ENCODE measurements around the gene CHD5. TPM values are rescaled to one million over a fixed set of nuclear protein-coding genes. Genes with fewer than 3 reads are reported as not detected.

The CHD5 gene
- total RNA-seq, 6 experiments from 2014 or later, result not detected

GRCh38 chr1:6142734-6143133 is 37.4 kb downstream of the CHD5 start:
- Histone ChIP-seq H3K4me3 (no peak overlapping the region), H3K27ac (no peak overlapping the region), H3K4me1 (no peaks in the 10 kb centered on the region), H3K9me3 (no peaks in the 10 kb centered on the region), H3K27me3 (no peaks in the 10 kb centered on the region), H3K36me3 (no peaks in the 10 kb centered on the region)
- ATAC-seq, result no peak
- intact Hi-C loops (cut with DNase I), result no loop called here
- WGBS (ENCODE audit: insufficient coverage, low coverage, low lambda C conversion rate, missing lambda C conversion rate), result 45% methylated on average over 4 of the region's 4 CpGs
- DNase-seq, result no peak
- TF ChIP-seq POLR2A (IDR thresholded peaks at IDR 0.05) (no peak), CTCF (IDR thresholded peaks at IDR 0.05) (no peak)

- DNase-seq, result peak in 1 of 3 donors; percentile 53
- Histone ChIP-seq H3K9me3 (no peaks in the 10 kb centered on the region), H3K4me3 (no peak overlapping the region), H3K27me3 (no peaks in the 10 kb centered on the region), H3K27ac (no peak overlapping the region), H3K4me1 (no peaks in the 10 kb centered on the region), H3K36me3 (no peaks in the 10 kb centered on the region)
- TF ChIP-seq POLR2A (IDR thresholded peaks at IDR 0.05) (no peak), CTCF (IDR thresholded peaks at IDR 0.05) (no peak)
- intact Hi-C loops (cut with DNase I), result no loop called here
- no peak for ATAC-seq
- 97% methylated on average over 6 of the region's 33 CpGs for WGBS (ENCODE audit: insufficient coverage, low coverage, low lambda C conversion rate, missing lambda C conversion rate)
Observed at GRCh38 chr1:6142036-6142621, 38.0 kb downstream of the CHD5 start.

GRCh38 chr1:6141592-6141991 is 38.5 kb downstream of the CHD5 start:
- Histone ChIP-seq H3K36me3 (no peaks in the 10 kb centered on the region), H3K9me3 (no peaks in the 10 kb centered on the region), H3K4me3 (no peak overlapping the region), H3K4me1 (no peaks in the 10 kb centered on the region), H3K27me3 (no peaks in the 10 kb centered on the region), H3K27ac (no peak overlapping the region)
- intact Hi-C loops (cut with DNase I), result no loop called here
- TF ChIP-seq CTCF (IDR thresholded peaks at IDR 0.05) (no peak), POLR2A (IDR thresholded peaks at IDR 0.05) (no peak)
- WGBS (ENCODE audit: insufficient coverage, low coverage, low lambda C conversion rate, missing lambda C conversion rate), result 31% methylated on average over 5 of the region's 7 CpGs
- DNase-seq (no peak), ATAC-seq (no peak)

GRCh38 chr1:6140413-6140812 is 39.7 kb downstream of the CHD5 start:
- intact Hi-C loops (cut with DNase I), result no loop called here
- DNase-seq (peak in 1 of 3 donors; percentile 0), ATAC-seq (no peak)
- 80% methylated on average over 1 of the region's 2 CpGs for WGBS (ENCODE audit: insufficient coverage, low coverage, low lambda C conversion rate, missing lambda C conversion rate)
- Histone ChIP-seq H3K27me3 (no peaks in the 10 kb centered on the region), H3K27ac (no peak overlapping the region), H3K4me3 (no peak overlapping the region), H3K9me3 (no peaks in the 10 kb centered on the region), H3K36me3 (no peaks in the 10 kb centered on the region), H3K4me1 (no peaks in the 10 kb centered on the region)
- no peak for TF ChIP-seq CTCF (IDR thresholded peaks at IDR 0.05)
- TF ChIP-seq POLR2A (IDR thresholded peaks at IDR 0.05), result no peak

GRCh38 chr1:6137758-6138157 is 42.4 kb downstream of the CHD5 start:
- Histone ChIP-seq H3K27ac (no peak overlapping the region), H3K27me3 (no peaks in the 10 kb centered on the region), H3K4me3 (no peak overlapping the region), H3K9me3 (no peaks in the 10 kb centered on the region), H3K4me1 (no peaks in the 10 kb centered on the region), H3K36me3 (no peaks in the 10 kb centered on the region)
- ATAC-seq (no peak), DNase-seq (peak in 1 of 3 donors; percentile 9)
- TF ChIP-seq POLR2A (IDR thresholded peaks at IDR 0.05), result no peak
- intact Hi-C loops (cut with DNase I), result no loop called here
- WGBS (ENCODE audit: insufficient coverage, low coverage, low lambda C conversion rate, missing lambda C conversion rate), result 58% methylated on average over 2 of the region's 5 CpGs
